NCI-H146 (cell line): ENCODE data around the gene PXN.
"Not testable (repeated sequence)": the region's sequence is repeated elsewhere in the genome, so short reads cannot be mapped to it uniquely, and the experiment has no call there.

ENCODE experiments used
- DNase-seq: peaks from one replicate; lab custom pipeline; 2025; lab: John Stamatoyannopoulos, UW

PXN gene

GRCh38 chr12:120262852-120263747 is 2.4 kb downstream of the PXN start:
- DNase-seq: no peak

DNA sequence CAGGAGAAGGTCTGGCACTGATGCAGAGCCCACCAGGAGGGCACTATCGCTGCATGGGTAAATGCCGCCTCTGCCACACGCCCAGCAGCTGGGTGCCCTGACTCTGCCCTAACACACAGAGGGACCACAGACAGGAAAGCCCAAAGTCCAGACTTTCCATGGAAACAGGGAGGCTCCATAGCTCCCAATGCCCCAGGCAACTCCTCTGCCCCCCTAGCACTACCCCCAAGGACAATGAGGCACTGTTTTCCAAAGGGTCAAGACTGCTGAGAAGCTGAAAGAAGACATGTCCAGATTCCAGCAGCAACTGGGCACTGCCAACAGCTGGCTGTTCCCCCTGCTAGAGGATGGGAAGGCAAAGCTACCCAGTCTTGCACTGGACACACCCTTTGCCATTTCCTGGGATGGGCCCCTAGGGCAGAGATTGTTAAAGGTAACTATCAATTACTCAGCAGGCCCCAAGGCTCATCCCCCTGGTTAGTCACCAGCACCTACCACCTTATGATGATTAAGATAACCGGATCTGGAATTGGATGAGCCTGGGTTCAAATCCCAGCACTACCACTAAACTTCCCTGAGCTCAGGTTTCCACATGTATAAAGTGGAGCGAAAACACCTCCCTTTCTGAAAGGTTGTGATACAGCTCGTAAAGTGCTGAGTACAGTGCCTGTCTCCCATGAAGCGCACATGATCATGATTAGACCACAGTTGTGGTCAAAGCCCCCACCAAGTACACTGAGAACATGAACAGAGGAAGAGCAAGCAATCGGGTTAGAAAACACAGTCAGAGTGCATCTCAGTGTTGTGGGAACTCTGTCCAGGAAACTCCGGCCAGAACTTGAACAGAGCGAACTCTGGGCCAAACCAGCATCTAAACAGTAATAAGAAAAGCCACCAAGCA is 3.3 kb downstream of the PXN start:
- DNase-seq: no peak

GRCh38 chr12:120260607-120261006 is 4.9 kb downstream of the PXN start:
- no peak for DNase-seq

DNA sequence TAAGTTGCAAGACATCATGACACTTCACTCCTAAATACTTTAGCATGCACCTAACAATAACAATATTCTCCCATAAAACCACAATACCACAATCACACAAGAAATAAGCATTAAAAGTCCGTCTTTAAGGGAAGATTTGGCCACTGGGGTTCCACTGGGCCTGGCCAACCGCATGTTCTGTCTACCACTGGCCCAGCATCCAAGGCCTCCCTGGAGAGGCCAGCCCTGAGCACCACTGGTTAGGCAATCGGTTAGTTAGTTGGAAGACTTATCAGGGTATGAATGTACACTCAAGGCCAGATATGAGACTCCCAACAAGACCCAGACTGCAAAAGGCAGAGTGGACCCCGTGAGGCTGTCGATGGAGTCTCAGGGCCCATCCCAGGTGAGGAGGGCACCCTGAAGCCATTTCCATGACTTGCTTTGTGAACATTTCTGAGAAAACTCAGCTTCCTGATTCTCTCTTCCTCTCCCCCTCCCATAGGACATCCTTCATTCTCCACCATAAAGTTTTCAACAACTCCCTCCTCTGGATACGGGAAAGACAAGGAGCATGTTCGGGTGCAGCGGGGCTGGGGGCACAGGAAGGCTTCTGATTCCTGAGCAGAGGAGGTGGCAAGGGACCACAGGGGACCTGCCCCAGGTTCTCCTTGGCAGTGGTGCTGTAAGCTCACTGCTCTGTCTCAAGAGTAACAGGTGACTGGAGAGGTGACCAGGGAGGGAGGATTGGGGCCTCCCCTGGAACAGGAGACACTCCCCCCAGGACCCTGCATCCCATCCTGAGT is 5.9 kb downstream of the PXN start:
- DNase-seq: no peak

DNA sequence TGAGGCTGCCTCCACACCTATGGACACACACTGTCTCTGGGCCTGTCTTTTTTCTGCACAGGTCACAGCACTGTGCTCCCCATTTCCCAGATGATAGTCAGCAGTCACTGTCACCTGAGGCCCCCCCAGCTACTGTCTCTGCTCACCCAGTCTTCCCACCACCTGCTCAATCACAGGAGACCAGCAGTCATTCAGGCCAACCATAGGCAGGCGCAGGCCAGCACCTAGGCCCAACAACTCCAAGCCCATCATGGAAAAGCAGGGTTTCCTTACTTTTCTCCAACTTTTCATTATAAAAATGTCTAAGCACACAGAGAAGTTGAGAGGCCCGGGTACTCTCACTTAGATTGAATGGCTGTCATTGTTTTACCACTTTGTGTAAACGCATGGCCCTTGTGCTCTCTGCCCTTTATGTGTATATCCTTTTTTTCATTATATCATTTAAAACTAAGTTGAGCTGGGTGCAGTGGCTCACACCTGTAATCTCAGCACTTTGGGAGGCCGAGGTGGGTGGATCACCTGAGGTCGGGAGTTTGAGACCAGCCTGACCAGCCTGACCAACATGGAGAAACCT is 7.1 kb downstream of the PXN start:
- DNase-seq: no peak

DNA sequence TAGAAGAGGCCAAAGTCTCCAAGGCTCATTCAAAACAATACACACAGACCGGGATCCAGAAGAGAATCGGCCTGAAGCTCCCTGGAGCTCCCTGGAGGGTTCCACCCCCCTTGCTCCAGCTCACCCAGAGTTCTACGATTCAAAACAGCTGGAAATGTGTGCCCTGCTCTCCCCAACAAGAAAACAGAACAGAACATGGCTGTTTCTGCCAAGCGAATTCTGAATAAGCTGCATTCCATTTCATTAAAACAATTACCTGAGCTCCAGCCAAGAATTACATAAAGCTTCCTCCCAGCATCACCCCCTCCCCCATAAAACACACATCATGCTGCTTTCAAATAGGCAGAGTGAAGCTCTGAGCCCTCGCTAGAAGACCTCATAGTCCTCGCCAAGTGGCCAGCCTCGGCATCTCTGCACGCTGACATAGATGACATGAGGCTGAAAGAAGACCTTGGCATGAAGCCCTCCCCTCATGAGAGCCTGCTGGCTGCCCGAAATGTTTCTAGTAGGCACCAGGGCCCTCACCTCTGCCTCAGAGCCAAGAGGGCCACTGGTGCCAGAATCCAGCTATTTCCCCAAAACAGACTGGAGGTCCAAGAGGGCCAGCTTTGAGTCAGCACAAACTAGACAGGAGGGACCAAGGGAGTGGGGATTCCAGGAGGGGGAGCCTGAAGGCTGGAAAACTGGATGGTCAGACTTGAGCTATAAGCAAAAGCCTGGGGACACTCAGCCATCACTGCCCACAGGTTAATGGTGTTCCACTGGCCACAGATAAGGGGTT is 8.3 kb downstream of the PXN start:
- no peak for DNase-seq

DNA sequence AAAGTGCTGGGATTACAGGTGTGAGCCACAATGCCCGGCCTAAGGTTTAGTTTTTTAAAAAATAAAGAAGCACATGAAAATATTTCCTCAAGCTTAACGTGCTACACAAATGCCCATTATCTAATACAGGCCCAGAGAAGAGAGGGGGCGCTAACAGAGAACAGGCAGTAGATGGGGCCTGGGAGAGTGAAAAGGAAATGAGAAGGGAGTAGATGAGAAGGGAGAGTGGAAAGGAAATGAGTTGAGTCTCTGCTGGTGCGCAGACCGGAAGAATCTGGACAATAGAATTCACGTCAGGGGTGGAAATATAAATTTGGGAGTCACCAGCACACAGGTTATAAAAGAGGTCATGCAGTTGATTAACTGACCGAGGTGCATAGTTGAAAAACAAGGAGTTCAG is 10.7 kb downstream of the PXN start:
- no peak for DNase-seq

DNA sequence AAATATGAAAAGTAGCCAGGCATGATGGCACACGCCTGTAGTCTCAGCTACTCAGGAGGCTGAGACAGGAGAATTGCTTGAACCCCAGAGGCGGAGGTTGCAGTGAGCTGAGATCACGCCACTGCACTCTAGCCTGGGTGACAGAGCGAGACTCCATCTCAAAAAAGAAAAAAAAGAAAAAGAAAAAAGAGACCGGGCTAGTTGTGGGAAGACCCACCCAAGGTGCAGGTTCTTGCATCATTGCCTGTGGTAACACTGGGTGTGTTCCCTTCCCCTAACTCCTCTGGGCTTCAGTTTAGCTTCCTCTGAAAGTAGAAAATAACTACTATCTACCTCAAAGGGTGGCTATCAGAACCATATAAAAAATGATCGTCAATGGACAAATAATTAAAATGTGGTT is 12.2 kb downstream of the PXN start:
- DNase-seq: not testable (repeated sequence)

- DNase-seq: no peak
Observed at GRCh38 chr12:120252071-120252906, 13.2 kb downstream of the PXN start.

- not testable (repeated sequence) for DNase-seq
Observed at GRCh38 chr12:120251364-120252070, 14.0 kb downstream of the PXN start.

GRCh38 chr12:120249875-120250795 is 15.4 kb downstream of the PXN start:
- no peak for DNase-seq

- DNase-seq: no peak
Observed at GRCh38 chr12:120249266-120249874, 16.2 kb downstream of the PXN start.

DNA sequence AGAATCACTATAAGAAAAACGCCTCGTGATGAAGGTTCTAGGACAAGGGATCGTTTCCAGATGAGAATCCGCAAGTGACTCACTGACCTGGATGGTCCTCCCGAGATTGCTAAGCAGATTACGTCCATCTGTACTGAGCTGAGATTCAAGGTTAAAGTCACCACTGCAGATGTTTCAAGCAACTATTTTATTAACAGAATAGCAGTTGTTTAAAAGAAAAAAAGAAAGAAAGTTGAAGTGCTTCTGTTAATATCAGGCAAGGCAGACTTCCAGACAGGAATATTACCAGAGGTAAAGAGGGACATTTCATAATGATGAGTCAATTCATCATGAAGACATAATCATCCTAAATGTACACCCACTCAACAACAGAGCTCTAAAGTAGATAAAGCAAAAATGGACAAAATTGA is 17.9 kb downstream of the PXN start:
- DNase-seq: no peak

- DNase-seq: no peak
Observed at GRCh38 chr12:120247183-120247582, 18.3 kb downstream of the PXN start.

DNA sequence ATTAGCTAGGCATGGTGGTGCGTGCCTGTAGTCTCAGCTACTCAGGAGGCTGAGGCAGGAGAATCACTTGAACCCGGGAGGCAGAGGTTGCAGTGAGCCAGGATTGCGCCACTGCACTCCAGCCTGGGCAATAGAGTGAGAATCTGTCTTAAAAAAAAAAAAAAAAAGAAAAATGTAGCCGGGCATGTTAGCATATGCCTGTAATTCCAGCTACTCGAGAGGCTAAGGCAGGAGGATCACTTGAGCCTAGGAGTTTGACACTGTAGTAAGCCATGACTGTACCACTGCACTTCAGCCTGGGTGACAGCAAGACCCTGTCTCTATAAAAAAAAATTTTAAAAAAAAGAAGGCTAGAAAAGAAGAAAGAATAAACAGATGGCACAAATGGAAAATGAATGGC is 18.8 kb downstream of the PXN start:
- not testable (repeated sequence) for DNase-seq

DNA sequence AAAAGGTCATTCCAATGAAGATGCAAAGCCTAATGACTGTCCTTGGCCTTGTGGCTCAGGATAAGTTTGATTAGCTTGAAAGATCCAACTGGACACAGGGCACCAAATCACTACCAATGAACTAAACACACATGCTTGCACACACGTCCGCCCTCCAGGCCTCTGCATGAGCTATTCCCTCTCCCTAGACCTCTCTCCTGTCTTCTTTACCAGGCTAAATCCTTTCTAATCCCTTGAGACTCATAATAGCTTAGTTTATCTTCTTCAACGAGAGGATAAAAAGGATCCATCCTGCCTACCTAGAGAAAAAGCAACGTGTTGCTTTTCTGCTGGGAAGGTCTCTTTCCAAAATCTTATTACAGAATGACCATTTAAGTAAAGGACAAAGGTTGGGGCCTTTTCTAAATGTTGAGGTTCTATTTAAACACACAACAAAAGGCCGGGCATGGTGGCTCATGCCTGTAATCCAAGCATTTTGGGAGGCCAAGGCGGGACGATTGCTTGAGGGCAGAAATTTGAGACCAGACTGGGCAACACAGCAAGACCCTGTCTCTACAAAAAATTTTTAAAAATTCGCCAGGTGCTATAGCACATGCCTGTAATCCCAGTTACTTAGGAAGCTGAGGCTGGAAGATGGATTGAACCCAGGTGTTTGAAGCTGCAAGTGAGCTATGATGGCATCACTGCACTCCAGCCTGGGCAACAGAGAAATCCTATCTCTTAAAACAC is 22.4 kb downstream of the PXN start:
- DNase-seq: no peak

GRCh38 chr12:120242275-120242799 is 23.2 kb downstream of the PXN start:
- no peak for DNase-seq
